Epithelial cell of esophagus (primary cell): ENCODE data around the gene TMTC2.

Experiments used
- DNase-seq: peaks from one replicate; pipeline ENCODE4 v3.0.0; 2010; ENCODE audit warnings: low read depth
- H3K4me3 ChIP-seq: 2 replicates; pipeline ENCODE4 v1.5.1; 2011; ENCODE audit warnings: mild to moderate bottlenecking, low read length, control low read depth
- CTCF ChIP-seq: IDR thresholded peaks from 2 replicates; pipeline ENCODE4 v1.5.1; 2011; ENCODE audit warnings: low read depth, mild to moderate bottlenecking, low read length, control low read depth, inconsistent platforms; ENCODE audit not compliant: insufficient read depth; ENCODE audit errors: missing control alignments

Gene TMTC2

GRCh38 chr12:82650627-82651337 is 35.9 kb upstream of the TMTC2 start:
- no peak for TF ChIP-seq CTCF
- DNase-seq = peak; percentile 97
- no peak overlapping the region for H3K4me3 ChIP-seq

GRCh38 chr12:82651489-82651888 is 35.2 kb upstream of the TMTC2 start:
- H3K4me3 ChIP-seq = no peak overlapping the region
- TF ChIP-seq CTCF = no peak
- peak; percentile 98 for DNase-seq

GRCh38 chr12:82652071-82652470 is 34.6 kb upstream of the TMTC2 start:
- DNase-seq = no peak
- TF ChIP-seq CTCF = no peak

GRCh38 chr12:82655751-82656150 is 31.0 kb upstream of the TMTC2 start:
- no peak overlapping the region for H3K4me3 ChIP-seq
- no peak for DNase-seq
- TF ChIP-seq CTCF = no peak

More at GRCh38 chr12:82652071-82652470, 34.6 kb upstream of the TMTC2 start:
- H3K4me3 ChIP-seq = no peak overlapping the region

GRCh38 chr12:82659343-82660207 is 27.1 kb upstream of the TMTC2 start:
- TF ChIP-seq CTCF = no peak
- no peak for DNase-seq
- no peak overlapping the region for H3K4me3 ChIP-seq

- DNase-seq = no peak
- no peak for TF ChIP-seq CTCF
- H3K4me3 ChIP-seq = no peak overlapping the region
Observed at GRCh38 chr12:82660541-82661325, 26.0 kb upstream of the TMTC2 start.
